SK-N-DZ (cell line): ENCODE results near the gene CSF1. TPM values are rescaled to one million over a fixed set of nuclear protein-coding genes. Genes with fewer than 3 reads are reported as not detected.
"Not testable (repeated sequence)": the region's sequence is repeated elsewhere in the genome, so short reads cannot be mapped to it uniquely, and the experiment has no call there.

Experiments used
- DNase-seq: peaks from one replicate; pipeline ENCODE4 v3.0.0-alpha.2; 2015; ENCODE audit warnings: low spot score
- polyA plus RNA-seq, 2 experiments: library from polyadenylated mRNA; depleted of rRNA; stranded (reverse); fragments of >200 nt; gene quantifications; 2 replicates each; pipeline ENCODE4 v1.2.3, GENCODE V29; 2014

Gene CSF1
- 1.3 and 1.4 TPM in 2 replicates for polyA plus RNA-seq (2014; cell fraction: cytosol; rRNA removed)
- polyA plus RNA-seq (2014; cell fraction: nucleus; rRNA removed), result 0.47 and 0.89 TPM in 2 replicates

- DNase-seq, result peak; percentile 22
Observed at GRCh38 chr1:109910123-109910962, at the start of gene CSF1. Gene CSF1, plus strand, starts transcription at chr1:109910849. Its CDS starts 175 bp downstream, at chr1:109911024.

- DNase-seq, result not testable (repeated sequence)
Observed at GRCh38 chr1:109861616-109862015, 49.0 kb upstream of the CSF1 start.

GRCh38 chr1:109863667-109864046 lies 47.0 kb upstream of the CSF1 start:
- no peak for DNase-seq

DNA sequence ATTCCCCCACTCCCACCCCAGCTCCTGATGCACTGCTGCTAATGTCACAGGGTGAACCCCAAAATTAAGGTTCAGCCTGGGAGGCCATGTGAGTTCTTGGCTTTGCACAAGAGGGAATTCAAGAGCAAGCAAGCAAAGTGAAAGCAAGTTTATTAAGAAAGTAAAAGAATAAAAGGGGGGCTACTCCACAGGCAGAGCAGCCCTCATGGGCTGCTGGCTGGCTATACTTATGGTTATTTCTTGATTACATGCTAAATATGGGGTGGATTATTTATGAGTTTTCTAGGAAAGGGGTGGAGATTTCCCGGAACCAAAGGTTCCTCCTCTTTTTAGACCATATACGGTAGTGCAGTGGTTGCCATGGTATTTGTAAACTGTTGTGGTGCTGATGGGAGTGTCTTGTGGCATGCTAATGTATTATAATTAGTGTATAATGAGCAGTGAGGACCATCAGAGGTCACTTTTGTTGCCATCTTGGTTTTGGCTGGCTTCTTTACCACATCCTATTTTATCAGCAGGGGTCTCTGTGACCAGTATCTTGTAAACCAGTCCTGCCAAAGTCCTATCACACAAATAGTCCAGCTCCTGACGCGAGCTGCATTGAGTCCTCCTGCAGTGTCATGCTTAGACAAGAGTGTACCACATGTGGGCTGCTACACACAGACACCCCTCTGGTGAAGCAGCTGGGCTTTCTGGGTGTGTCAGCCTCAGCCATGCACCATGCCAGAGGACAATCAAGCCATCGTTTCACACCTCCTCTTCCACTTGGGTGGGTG lies 46.4 kb upstream of the CSF1 start:
- no peak for DNase-seq

GRCh38 chr1:109864930-109865612 lies 45.6 kb upstream of the CSF1 start:
- DNase-seq, result no peak

GRCh38 chr1:109866071-109866470 lies 44.6 kb upstream of the CSF1 start:
- no peak for DNase-seq

DNA sequence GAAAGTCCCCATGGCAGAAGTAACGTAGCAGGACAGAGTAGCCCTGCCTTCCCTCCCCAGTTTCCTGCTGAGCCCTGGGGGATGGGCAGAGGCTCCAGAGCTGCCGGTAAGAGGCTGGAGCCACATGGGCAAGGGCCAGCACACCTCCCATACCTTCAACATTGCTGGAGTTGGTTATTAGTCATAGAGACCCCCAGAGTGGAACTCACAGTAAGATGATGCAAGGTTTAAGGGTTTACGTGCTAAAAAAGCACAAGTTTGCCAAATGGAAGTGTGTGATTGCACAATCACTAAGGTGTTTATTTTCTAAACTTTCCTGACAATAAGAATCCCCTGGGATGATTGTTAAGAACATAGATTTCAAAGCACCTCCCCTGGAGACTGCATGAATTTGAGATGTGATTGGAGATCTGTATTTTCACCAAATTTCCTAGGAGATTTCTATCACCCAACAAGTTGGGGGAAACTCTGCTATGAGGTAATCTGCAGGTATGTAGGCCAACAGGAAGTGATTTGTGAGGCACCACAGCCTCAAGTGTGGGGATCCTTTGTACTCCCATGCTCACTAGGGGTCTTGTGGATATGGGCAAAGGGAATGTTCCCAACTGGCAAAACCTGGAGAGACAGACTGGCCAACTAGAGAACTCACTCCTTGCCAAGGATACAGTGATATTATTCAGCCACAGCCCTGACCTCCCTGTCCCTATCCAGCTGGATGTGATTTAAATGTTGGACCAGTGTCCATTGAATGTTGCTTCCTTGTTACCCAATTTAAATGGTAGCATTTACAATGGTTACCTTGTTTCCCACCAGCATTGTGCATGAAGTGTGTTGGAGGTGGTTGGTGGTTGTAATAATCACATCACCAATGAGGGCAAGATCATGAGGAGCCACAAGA lies 37.1 kb upstream of the CSF1 start:
- no peak for DNase-seq

DNA sequence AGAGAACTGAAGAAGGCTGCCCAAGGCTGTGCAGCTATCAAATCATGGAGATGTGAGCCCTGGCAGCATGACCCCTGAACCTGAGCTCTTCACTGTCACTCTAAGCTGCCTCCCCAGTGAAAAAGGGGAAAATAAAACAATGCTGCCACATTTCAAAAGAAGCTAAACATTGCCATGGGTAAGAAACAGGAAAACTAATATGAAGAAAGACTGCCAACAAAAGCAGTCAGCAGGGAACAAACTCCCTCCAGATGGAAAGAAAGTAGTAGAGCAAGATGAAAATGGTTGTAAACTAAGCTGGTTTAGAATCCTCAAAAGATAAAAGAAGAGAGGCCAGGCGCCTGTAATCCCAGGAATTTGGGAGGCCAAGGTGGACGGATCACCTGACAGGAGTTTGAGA lies 36.2 kb upstream of the CSF1 start:
- DNase-seq, result no peak

DNA sequence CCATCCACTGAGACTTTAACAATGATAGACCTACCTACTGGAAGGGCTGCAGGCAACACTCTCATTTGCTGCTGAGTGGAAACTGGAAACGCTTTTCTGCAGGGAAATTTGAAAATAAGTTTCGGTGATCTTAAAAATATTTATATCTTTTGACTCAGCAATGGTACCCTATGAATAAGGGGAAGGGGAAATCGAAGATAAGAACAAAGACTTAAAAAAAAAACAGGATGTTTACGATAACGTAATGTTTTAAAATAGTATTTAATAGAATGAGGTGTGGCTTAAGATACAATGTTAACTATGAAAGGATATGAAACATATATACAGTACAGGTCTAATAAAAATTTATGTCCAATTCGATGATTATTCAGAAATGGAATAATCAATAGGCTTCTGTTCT lies 34.8 kb upstream of the CSF1 start:
- no peak for DNase-seq

DNA sequence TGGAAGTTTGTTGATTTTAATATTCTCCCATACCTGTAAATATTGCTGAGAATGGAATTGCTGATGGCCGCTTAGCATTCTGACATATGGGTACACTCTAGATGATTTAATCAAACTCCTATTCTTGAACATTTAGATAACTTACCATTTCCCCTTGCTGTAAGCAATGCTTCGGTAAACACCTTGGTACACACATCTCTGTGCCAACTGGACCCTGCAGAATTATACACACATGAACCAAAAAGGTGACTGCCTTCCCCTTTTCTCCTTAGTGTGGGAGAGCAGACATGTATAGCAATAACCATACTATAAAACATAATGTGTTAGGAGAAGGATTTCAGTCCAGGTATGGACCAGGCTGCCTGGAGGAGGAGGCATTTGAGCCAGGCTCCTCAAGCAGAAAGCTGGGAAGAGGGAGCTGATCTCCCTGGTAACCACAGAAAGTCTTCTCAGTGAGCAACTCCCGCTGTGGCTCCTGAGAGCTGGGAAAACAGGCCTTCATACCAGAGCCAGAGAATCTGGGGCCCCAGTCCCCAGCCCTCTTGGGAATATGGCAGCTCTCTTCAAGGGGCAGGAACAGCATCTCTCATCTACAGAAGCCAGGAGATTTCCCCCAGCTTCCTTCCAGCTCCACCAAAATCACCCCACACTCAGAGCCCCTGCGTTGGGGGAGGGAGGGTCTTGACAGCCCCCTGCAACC lies 33.9 kb upstream of the CSF1 start:
- no peak for DNase-seq

DNA sequence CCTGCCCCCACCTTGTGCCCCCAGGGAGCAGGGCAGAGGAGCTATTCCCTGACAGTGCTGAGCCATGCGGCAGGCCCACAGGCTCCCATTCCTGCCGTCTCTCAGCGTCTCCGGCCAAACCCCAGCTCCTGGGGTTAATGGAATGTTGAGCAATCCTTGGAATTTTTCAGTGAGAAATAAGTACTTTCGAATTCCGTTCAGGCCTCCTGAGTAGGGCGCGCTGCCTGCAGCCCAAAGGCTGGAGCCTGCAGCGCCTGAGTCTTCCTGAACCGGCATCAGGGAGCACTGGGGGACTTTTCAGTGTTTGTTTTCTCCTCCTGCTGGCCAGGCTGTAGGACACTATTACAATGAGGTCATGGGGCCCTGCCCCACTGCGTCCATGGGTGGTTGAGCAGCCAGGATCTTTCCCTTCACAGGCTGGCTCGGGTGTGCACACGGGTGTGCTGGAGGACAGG lies 33.3 kb upstream of the CSF1 start:
- no peak for DNase-seq

DNA sequence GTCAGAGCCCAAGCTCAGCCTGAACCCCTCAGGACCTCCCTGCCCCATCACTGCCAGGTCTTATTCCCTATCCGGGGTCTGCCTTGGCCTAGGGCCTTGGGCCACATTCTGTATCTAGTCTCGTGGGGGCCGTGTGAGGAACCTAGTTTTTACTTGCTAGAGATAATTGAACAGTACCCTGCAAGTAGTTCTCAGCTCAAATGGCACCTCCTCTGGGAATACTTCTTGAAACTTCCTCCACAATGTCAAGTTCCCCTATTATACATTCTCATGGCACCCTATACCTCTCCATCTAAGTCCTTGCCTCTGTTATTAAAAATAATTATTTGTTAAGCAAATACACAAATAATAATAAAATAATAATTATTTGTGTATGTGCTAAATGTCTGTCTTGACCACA lies 32.9 kb upstream of the CSF1 start:
- no peak for DNase-seq

DNA sequence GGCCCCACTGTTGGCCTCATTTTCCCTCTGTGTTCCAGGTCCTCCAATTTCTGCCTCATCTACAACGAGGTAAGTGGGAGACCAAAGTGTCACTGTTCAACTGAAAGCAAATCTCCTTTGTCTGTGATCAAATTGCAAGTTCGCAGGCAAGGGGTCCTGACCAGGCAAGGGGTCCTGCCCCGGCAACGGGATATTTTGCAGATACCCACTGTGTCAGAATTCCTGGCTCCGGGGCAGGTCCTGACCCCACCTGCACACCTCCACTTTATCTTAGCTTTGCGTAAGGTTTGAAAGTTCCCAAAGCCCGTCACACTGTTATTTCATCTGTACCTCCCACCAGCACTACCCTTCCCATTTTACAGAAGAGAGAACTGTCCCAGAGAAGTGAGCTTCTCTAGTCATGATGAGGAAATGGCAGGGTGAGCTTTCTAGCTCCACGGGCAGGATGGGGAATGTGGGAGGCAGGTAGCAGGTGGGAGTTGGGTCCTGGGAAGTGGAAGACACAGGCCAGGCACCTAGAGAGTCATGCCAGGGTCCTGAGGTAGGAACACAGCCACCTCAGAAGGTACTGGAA lies 32.0 kb upstream of the CSF1 start:
- DNase-seq, result no peak

GRCh38 chr1:109879371-109879770 lies 31.3 kb upstream of the CSF1 start:
- DNase-seq, result not testable (repeated sequence)

DNA sequence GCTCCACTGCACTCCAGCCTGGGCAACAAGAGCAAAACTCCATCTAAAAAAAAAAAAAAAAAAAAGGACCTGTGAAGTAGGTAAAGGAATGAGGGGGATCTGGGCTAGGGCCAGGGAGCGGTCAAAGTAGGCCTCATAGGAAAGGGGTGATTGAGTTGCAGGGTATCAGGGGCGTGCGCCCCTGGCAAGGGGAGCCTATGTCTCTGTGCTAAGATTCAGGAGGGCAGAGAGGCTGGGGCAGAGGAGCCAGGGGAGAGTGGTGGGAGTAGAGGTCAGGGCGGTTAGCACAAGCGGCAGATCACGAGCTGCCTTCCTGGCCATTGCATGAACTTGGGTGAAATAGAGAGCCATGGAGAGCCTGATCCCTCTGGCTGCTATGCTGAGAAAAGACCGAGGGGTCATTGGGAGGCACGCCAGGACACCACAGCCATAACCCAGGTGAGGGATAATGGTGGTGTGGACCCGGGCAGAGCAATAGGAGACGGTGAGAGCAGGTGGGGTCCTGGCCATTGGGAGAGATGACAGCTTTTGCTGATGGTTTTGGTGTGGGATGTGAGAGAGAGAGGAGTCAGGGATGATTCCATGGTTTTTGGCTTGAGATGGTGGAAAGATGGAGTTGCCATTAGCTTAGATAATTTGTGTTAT lies 30.6 kb upstream of the CSF1 start:
- DNase-seq, result no peak

GRCh38 chr1:109880971-109881894 lies 29.4 kb upstream of the CSF1 start:
- no peak for DNase-seq

GRCh38 chr1:109881906-109882287 lies 28.8 kb upstream of the CSF1 start:
- no peak for DNase-seq
